Mucosa of descending colon (tissue), 3 donors: ENCODE measurements around the gene FERMT3. TPM values are rescaled to one million over a fixed set of nuclear protein-coding genes. Genes with fewer than 3 reads are reported as not detected.

Experiments
- ATAC-seq: fragments of 200-7000 bp; cut with Tn5 transposase; one replicate; pipeline ENCODE4 v1.9.1; 2020; ENCODE audit warnings: mild to moderate bottlenecking, moderate library complexity
- DNase-seq, 3 donors: peaks; one replicate each; pipeline ENCODE4 v3.0.0-alpha.2; 2020
- H3K36me3 ChIP-seq: fragments of 200-600 bp; one replicate; pipeline ENCODE4 v1.8.0; 2021; ENCODE audit warnings: low read depth, mild to moderate bottlenecking
- H3K4me1 ChIP-seq: fragments of 200-600 bp; one replicate; pipeline ENCODE4 v1.8.0; 2021; ENCODE audit warnings: low read depth, mild to moderate bottlenecking
- H3K4me3 ChIP-seq: fragments of 200-600 bp; one replicate; pipeline ENCODE4 v1.8.0; 2021; ENCODE audit warnings: mild to moderate bottlenecking
- H3K9me3 ChIP-seq: fragments of 200-600 bp; one replicate; pipeline ENCODE4 v1.8.0; 2021; ENCODE audit warnings: mild to moderate bottlenecking
- CTCF ChIP-seq: fragments of 200-600 bp; IDR thresholded peaks from one replicate; pipeline ENCODE4 v1.8.0; 2022; ENCODE audit warnings: antibody characterized with exemption, mild to moderate bottlenecking
- intact Hi-C, 2 donors: fragments of 100-400 bp; cut with DNase I in 1 of 2; cut with micrococcal nuclease in 1 of 2; formaldehyde crosslinking; loops; one replicate each; pipeline versions ENCODE4 v1.11.0 to v1.11.1; 2022; cut with DNase I, micrococcal nuclease
- total RNA-seq, 3 donors: library from RNA; stranded (reverse); fragmentation: NEBNext Ultra II Directional in 2 of 3; extraction: Animal tissue kit (Norgen Biotek cat#: 25700) in 2 of 3; gene quantifications; one replicate each; pipeline versions ENCODE4 v1.2.1 to v1.2.4, GENCODE V29; 2021 to 2023
- donor health status: DM: no; HTN: no; CAD: no; lungs with moderate emphysema.
- donor health status: DM: no; HTN: no; CAD: no.
- donor health status: DM: no; HTN: yes; CAD: no.

Gene FERMT3
- total RNA-seq, 3 donors from 2014 or later, result 19.7 to 32.7 (median 26.4) TPM

DNA sequence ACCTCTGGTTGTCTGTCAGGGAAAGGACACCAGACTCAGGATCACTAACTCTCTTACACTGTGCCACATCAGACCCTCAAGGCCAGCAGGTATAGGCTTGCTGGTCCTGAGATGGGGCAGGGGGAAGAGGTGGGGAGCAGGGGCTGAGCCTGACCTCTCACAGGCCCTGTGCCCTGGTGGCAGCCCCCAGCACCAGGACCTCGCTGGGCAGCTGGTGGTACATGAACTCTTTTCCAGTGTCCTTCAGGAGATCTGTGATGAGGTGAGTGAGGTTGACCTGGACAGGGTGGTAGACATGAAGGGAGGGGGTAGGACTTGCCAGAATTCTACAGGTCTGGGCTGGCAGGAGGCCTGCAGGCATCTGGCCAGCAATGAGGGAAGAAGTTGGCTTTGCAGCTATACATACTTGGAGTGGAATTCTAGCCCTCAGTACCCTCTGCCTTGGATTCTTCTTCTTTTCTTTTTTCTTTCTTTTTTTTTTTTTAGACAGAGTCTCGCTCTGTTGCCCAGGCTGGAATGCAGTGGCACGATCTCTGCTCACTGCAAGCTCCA, 21.0 kb downstream of the FERMT3 start:
- peak in 2 of 3 donors; percentile 16 to 41 for DNase-seq
- intact Hi-C loops, result no loop called here
- Histone ChIP-seq H3K9me3 (no peaks in the 10 kb centered on the region), H3K36me3 (no peaks in the 10 kb centered on the region), H3K4me1 (peaks cover 44% of the 10 kb centered on the region), H3K4me3 (no peak overlapping the region)
- TF ChIP-seq CTCF, result no peak
- no peak for ATAC-seq

DNA sequence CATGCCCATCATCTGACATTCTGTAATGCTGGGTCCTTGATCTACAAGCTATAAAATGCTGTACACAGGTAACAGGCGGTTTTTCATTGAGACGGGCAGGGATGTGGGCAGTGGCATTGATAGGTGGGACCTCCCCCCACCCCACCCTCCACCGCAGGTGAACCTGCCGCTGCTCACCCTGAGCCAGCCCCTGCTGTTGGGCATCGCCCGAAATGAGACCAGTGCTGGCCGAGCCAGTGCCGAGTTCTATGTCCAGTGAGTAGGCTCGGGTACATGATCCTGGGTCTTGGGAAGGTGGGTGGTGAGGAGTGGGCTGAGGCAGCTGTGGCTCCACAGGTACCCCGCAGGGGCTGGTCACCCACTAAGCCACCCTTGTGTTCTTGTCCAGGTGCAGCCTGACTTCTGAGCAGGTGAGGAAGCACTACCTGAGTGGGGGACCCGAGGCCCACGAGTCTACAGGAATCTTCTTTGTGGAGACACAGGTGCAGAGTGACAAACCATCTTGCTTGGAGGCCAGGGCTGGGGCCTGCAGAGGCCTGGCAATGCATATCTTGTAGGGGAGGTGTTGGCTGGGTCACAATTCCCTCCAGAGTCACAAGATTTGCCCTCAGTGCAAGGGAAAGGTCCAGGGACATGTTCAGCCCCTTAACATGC, 22.7 kb downstream of the FERMT3 start:
- intact Hi-C loops, result no loop called here
- no peak overlapping the region for H3K4me3 ChIP-seq
- DNase-seq, result peak in 2 of 3 donors; percentile 23 to 42
- peaks cover 44% of the 10 kb centered on the region for H3K4me1 ChIP-seq
- H3K9me3 ChIP-seq, result no peaks in the 10 kb centered on the region
- no peak for TF ChIP-seq CTCF
- no peaks in the 10 kb centered on the region for H3K36me3 ChIP-seq
- no peak for ATAC-seq

DNA sequence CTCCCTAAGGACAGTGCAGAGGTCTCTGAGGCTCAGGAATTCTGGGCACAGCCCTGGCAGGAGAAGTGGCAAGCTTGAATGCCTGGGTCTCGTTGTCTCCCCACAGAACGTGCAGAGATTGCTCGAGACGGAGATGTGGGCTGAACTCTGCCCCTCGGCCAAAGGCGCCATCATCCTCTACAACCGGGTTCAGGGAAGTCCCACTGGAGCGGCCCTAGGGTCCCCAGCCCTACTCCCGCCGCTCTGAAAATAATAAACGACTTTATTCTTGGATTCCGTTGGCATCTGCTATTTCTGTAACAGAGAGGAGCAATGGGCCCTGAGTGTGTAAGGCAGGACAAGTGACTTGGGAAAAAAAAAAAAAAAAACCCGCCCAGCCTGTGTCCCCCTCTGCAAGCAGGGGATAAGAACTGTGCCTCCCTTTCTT, 23.2 kb downstream of the FERMT3 start:
- Histone ChIP-seq H3K4me1 (peaks cover 44% of the 10 kb centered on the region), H3K36me3 (no peaks in the 10 kb centered on the region), H3K4me3 (no peak overlapping the region), H3K9me3 (no peaks in the 10 kb centered on the region)
- intact Hi-C loops, result no loop called here
- TF ChIP-seq CTCF, result no peak
- no peak for ATAC-seq
- peak in 2 of 3 donors; percentile 22 to 44 for DNase-seq

DNA sequence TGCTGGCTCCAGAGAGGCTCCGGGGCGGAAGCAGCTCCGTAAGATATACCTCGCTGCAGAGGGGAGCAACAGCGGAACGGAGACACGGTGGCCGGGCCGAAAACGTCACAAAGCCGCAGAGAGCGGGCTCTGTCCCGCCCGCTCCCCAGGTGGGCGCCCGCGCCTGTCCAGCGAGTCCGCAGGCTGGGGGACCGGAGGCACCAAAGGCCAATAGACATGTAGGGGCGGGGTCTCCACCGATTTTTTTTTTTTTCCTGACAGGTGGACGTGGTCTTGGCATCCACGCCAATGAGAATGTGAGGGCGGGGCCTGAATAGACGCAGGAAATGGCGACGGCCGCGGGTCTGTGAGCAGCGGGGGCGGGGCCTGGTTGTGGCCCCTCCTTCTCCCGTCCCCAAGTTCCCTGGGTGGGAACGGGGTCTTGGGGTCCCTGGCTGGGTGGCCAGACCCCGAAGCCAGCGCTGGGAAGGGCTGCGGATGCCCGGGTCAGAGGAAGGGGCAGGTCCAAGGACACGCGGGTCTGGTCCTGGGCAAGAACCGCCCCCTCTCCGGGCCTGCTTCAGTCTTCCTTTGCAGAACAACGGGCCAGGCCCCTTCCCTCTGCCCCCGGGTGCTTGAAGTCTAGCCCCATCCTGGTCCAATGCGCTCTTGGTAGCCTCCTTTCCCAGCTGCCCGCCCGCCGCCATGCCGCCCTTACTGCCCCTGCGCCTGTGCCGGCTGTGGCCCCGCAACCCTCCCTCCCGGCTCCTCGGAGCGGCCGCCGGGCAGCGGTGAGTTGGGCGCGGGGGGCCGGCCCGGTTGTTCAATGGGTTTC, 23.9 kb downstream of the FERMT3 start, which contains the start of gene DNAJC4:
Gene DNAJC4 (plus strand): TSS at position 378 of the 814 bp plus-strand sequence. CDS start 307 bp downstream, at position 685.
- Histone ChIP-seq H3K36me3 (no peaks in the 10 kb centered on the region), H3K4me3 (peak within 1 kb of the TSS; percentile 74), H3K9me3 (no peaks in the 10 kb centered on the region), H3K4me1 (peaks cover 42% of the 10 kb centered on the region)
- DNase-seq (peak; percentile 94 to 98 (median 96)), ATAC-seq (peak; percentile 67)
- intact Hi-C loops, result no loop called here
- no peak for TF ChIP-seq CTCF

GRCh38 chr11:64230985-64231365, 24.5 kb downstream of the FERMT3 start:
- intact Hi-C loops, result no loop called here
- Histone ChIP-seq H3K4me3 (peak overlapping the region; percentile 74), H3K9me3 (no peaks in the 10 kb centered on the region), H3K4me1 (peaks cover 45% of the 10 kb centered on the region), H3K36me3 (no peaks in the 10 kb centered on the region)
- DNase-seq (peak in 1 of 3 donors; percentile 38), ATAC-seq (no peak)
- no peak for TF ChIP-seq CTCF
